ENCODE data around the gene NDRG2.

DNA sequence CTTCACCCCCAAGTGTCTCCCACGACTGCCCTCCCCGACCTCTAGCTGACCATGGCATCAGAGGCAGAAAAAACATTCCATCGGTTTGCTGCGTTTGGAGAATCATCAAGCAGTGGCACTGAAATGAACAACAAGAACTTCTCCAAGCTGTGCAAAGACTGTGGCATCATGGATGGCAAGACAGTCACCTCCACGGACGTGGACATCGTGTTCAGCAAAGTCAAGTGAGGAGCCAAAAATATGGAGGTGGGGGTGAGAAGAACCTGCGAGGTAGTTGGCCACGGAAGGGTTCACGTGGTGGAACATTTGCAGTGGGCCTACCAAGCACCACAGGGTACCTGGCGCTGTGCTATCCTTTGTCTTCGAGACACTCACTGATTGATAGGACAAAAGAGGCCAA, 5.7 kb upstream of the NDRG2 start:
- TF ChIP-seq MXI1 (IDR thresholded peaks at IDR 0.05; ENCODE audit: low read depth, low read length), result no peak
- TF ChIP-seq, protein P1, sequence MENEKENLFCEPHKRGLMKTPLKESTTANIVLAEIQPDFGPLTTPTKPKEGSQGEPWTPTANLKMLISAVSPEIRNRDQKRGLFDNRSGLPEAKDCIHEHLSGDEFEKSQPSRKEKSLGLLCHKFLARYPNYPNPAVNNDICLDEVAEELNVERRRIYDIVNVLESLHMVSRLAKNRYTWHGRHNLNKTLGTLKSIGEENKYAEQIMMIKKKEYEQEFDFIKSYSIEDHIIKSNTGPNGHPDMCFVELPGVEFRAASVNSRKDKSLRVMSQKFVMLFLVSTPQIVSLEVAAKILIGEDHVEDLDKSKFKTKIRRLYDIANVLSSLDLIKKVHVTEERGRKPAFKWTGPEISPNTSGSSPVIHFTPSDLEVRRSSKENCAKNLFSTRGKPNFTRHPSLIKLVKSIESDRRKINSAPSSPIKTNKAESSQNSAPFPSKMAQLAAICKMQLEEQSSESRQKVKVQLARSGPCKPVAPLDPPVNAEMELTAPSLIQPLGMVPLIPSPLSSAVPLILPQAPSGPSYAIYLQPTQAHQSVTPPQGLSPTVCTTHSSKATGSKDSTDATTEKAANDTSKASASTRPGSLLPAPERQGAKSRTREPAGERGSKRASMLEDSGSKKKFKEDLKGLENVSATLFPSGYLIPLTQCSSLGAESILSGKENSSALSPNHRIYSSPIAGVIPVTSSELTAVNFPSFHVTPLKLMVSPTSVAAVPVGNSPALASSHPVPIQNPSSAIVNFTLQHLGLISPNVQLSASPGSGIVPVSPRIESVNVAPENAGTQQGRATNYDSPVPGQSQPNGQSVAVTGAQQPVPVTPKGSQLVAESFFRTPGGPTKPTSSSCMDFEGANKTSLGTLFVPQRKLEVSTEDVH (IDR thresholded peaks at IDR 0.05; ENCODE audit: low read depth, partially characterized antibody), result no peak
- TF ChIP-seq RAD21 (CRISPR knock-in tag; conservative IDR thresholded peaks at IDR 0.05 in 1 of 2, IDR thresholded peaks at IDR 0.05 in 1 of 2), result no peak
- TF ChIP-seq ZNF707 (CRISPR knock-in tag; conservative IDR thresholded peaks at IDR 0.05), result no peak
- TF ChIP-seq FOS (IDR thresholded peaks at IDR 0.05; ENCODE audit: extremely low read depth, insufficient read length), result no peak
- TF ChIP-seq FOXJ2 (tag; IDR thresholded peaks at IDR 0.05), result no peak
- TF ChIP-seq EGR1 (conservative IDR thresholded peaks at IDR 0.05), result no peak
- TF ChIP-seq, protein P2, sequence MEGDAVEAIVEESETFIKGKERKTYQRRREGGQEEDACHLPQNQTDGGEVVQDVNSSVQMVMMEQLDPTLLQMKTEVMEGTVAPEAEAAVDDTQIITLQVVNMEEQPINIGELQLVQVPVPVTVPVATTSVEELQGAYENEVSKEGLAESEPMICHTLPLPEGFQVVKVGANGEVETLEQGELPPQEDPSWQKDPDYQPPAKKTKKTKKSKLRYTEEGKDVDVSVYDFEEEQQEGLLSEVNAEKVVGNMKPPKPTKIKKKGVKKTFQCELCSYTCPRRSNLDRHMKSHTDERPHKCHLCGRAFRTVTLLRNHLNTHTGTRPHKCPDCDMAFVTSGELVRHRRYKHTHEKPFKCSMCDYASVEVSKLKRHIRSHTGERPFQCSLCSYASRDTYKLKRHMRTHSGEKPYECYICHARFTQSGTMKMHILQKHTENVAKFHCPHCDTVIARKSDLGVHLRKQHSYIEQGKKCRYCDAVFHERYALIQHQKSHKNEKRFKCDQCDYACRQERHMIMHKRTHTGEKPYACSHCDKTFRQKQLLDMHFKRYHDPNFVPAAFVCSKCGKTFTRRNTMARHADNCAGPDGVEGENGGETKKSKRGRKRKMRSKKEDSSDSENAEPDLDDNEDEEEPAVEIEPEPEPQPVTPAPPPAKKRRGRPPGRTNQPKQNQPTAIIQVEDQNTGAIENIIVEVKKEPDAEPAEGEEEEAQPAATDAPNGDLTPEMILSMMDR (IDR thresholded peaks at IDR 0.05 in 2 of 3, conservative IDR thresholded peaks at IDR 0.05 in 1 of 3; ENCODE audit: insufficient read depth in 2 of 3, low read depth in 1 of 3, low read length in 3 of 3), result no peak
- TF ChIP-seq ARNT (IDR thresholded peaks at IDR 0.05), result no peak
- TF ChIP-seq YY1 (IDR thresholded peaks at IDR 0.05; ENCODE audit: borderline replicate concordance in 1 of 3, control insufficient read depth in 1 of 3, extremely low read depth in 1 of 3, insufficient read depth in 3 of 3, insufficient read length in 1 of 3, insufficient replicate concordance in 2 of 3, low read depth in 1 of 3, low read length in 2 of 3), result no peak
- no peak for TF ChIP-seq ZNF263 (CRISPR knock-in tag; IDR thresholded peaks at IDR 0.05; ENCODE audit: borderline replicate concordance)
- TF ChIP-seq ERF (CRISPR knock-in tag; IDR thresholded peaks at IDR 0.05), result no peak

All from K562 (cell line).